ENCODE data around the gene PPT2. TPM values are rescaled to one million over a fixed set of nuclear protein-coding genes. Genes with fewer than 3 reads are reported as not detected.

Gene PPT2
- total and polyA plus RNA-seq, 2 experiments from 2014 or later: 8.9 to 20.6 TPM

DNA sequence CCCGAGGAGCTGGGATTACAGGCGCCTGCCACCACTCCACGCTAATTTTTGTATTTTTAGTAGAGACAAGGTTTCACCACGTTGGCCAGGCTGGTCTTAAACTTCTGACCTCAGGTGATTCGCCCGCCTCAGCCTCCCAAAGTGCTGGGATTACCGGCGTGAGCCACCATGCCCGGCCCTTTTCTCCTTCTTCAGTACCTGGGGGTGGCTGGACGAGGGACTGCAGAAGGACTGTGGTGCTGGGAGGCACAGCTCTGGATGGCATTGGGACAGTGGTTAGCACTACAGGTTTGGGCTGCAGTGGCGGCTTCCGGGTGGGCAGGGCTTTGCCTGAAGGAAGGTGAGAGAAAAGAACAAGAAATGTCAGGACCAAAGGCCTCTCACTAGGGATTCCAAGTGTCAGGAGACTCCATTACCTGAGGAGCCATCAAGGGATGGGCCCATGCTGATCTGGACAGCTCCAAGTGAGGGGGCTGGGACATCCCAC is 33.3 kb upstream of the PPT2 start (continued):
- no peak for TF ChIP-seq NANOG (IDR thresholded peaks at IDR 0.05; ENCODE audit: borderline replicate concordance)
- TF ChIP-seq, protein P1, sequence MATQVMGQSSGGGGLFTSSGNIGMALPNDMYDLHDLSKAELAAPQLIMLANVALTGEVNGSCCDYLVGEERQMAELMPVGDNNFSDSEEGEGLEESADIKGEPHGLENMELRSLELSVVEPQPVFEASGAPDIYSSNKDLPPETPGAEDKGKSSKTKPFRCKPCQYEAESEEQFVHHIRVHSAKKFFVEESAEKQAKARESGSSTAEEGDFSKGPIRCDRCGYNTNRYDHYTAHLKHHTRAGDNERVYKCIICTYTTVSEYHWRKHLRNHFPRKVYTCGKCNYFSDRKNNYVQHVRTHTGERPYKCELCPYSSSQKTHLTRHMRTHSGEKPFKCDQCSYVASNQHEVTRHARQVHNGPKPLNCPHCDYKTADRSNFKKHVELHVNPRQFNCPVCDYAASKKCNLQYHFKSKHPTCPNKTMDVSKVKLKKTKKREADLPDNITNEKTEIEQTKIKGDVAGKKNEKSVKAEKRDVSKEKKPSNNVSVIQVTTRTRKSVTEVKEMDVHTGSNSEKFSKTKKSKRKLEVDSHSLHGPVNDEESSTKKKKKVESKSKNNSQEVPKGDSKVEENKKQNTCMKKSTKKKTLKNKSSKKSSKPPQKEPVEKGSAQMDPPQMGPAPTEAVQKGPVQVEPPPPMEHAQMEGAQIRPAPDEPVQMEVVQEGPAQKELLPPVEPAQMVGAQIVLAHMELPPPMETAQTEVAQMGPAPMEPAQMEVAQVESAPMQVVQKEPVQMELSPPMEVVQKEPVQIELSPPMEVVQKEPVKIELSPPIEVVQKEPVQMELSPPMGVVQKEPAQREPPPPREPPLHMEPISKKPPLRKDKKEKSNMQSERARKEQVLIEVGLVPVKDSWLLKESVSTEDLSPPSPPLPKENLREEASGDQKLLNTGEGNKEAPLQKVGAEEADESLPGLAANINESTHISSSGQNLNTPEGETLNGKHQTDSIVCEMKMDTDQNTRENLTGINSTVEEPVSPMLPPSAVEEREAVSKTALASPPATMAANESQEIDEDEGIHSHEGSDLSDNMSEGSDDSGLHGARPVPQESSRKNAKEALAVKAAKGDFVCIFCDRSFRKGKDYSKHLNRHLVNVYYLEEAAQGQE (IDR thresholded peaks at IDR 0.05; ENCODE audit: unreplicated experiment): no peak
- TF ChIP-seq, protein P2, sequence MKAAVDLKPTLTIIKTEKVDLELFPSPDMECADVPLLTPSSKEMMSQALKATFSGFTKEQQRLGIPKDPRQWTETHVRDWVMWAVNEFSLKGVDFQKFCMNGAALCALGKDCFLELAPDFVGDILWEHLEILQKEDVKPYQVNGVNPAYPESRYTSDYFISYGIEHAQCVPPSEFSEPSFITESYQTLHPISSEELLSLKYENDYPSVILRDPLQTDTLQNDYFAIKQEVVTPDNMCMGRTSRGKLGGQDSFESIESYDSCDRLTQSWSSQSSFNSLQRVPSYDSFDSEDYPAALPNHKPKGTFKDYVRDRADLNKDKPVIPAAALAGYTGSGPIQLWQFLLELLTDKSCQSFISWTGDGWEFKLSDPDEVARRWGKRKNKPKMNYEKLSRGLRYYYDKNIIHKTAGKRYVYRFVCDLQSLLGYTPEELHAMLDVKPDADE (IDR thresholded peaks at IDR 0.05): no peak

DNA sequence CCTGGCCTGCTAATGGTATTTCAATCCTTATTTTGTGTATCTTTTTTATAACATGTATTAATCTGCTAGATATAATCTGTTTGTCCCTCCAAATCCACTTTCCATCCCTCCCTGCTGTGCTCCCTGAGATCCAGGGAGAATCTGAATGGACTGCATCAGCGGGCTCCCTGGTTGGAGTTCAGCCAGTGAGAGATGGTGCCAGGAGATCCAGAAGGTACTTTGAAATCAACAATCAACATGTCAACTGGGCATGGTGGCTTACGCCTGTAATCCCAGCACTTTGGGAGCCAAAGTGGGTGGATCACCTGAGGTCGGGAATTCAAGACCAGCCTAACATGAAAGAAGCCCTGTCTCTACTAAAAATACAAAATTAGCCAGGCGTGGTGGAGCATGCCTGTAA is 30.3 kb upstream of the PPT2 start:
- H3K9me2 ChIP-seq (ENCODE audit: insufficient read depth): no peaks in the 10 kb centered on the region
- Mint-ChIP-seq H3K36me3 (ENCODE audit: low read depth) (peaks cover 55% of the 10 kb centered on the region), H3K4me3 (no peak overlapping the region), H3K27me3 (ENCODE audit: insufficient read depth, low read depth, poor library complexity) (peaks cover 11% of the 10 kb centered on the region), H3K9me3 (no peaks in the 10 kb centered on the region), H3K4me1 (peaks cover 13% of the 10 kb centered on the region), H3K27ac (no peak overlapping the region)
- no peak overlapping the region for H3K4me2 ChIP-seq
- H3K4me3 ChIP-seq: no peak overlapping the region
- peaks cover 9% of the 10 kb centered on the region for H3K4me1 ChIP-seq (ENCODE audit: insufficient read depth)
- 0 out of 2 replicates have a peak, but pooled peaks cover 5% of the 10 kb centered on the region for H4K20me1 ChIP-seq (replicated peaks; ENCODE audit: insufficient read depth)
- H2AFZ ChIP-seq: no peak overlapping the region
- ATAC-seq: no peak
- peaks cover 13% of the 10 kb centered on the region for H3K79me2 ChIP-seq (replicated peaks; ENCODE audit: insufficient read depth)
- no peaks in the 10 kb centered on the region for H3K27me3 ChIP-seq (ENCODE audit: insufficient read depth)
- no peak overlapping the region for H3K27ac ChIP-seq (ENCODE audit: low read depth)
- peaks cover 11% of the 10 kb centered on the region; the same call in 1 of the 2 replicates for H3F3A ChIP-seq (replicated peaks; ENCODE audit: low read depth)
- DNase-seq (ENCODE audit: low spot score): no peak
- H3K36me3 ChIP-seq (ENCODE audit: insufficient read depth): peaks cover 12% of the 10 kb centered on the region; the same call in 1 of the 2 replicates
- TF ChIP-seq CREB1 (CRISPR knock-in tag; IDR thresholded peaks at IDR 0.05; ENCODE audit: low read depth): no peak
- TF ChIP-seq EZH2phosphoT487 (IDR thresholded peaks at IDR 0.05; ENCODE audit: unreplicated experiment): no peak
- no peak for TF ChIP-seq POLR2AphosphoS5 (IDR thresholded peaks at IDR 0.05; ENCODE audit: low read depth)
- TF ChIP-seq, protein P2 (IDR thresholded peaks at IDR 0.05): no peak
- TF ChIP-seq, protein P3, sequence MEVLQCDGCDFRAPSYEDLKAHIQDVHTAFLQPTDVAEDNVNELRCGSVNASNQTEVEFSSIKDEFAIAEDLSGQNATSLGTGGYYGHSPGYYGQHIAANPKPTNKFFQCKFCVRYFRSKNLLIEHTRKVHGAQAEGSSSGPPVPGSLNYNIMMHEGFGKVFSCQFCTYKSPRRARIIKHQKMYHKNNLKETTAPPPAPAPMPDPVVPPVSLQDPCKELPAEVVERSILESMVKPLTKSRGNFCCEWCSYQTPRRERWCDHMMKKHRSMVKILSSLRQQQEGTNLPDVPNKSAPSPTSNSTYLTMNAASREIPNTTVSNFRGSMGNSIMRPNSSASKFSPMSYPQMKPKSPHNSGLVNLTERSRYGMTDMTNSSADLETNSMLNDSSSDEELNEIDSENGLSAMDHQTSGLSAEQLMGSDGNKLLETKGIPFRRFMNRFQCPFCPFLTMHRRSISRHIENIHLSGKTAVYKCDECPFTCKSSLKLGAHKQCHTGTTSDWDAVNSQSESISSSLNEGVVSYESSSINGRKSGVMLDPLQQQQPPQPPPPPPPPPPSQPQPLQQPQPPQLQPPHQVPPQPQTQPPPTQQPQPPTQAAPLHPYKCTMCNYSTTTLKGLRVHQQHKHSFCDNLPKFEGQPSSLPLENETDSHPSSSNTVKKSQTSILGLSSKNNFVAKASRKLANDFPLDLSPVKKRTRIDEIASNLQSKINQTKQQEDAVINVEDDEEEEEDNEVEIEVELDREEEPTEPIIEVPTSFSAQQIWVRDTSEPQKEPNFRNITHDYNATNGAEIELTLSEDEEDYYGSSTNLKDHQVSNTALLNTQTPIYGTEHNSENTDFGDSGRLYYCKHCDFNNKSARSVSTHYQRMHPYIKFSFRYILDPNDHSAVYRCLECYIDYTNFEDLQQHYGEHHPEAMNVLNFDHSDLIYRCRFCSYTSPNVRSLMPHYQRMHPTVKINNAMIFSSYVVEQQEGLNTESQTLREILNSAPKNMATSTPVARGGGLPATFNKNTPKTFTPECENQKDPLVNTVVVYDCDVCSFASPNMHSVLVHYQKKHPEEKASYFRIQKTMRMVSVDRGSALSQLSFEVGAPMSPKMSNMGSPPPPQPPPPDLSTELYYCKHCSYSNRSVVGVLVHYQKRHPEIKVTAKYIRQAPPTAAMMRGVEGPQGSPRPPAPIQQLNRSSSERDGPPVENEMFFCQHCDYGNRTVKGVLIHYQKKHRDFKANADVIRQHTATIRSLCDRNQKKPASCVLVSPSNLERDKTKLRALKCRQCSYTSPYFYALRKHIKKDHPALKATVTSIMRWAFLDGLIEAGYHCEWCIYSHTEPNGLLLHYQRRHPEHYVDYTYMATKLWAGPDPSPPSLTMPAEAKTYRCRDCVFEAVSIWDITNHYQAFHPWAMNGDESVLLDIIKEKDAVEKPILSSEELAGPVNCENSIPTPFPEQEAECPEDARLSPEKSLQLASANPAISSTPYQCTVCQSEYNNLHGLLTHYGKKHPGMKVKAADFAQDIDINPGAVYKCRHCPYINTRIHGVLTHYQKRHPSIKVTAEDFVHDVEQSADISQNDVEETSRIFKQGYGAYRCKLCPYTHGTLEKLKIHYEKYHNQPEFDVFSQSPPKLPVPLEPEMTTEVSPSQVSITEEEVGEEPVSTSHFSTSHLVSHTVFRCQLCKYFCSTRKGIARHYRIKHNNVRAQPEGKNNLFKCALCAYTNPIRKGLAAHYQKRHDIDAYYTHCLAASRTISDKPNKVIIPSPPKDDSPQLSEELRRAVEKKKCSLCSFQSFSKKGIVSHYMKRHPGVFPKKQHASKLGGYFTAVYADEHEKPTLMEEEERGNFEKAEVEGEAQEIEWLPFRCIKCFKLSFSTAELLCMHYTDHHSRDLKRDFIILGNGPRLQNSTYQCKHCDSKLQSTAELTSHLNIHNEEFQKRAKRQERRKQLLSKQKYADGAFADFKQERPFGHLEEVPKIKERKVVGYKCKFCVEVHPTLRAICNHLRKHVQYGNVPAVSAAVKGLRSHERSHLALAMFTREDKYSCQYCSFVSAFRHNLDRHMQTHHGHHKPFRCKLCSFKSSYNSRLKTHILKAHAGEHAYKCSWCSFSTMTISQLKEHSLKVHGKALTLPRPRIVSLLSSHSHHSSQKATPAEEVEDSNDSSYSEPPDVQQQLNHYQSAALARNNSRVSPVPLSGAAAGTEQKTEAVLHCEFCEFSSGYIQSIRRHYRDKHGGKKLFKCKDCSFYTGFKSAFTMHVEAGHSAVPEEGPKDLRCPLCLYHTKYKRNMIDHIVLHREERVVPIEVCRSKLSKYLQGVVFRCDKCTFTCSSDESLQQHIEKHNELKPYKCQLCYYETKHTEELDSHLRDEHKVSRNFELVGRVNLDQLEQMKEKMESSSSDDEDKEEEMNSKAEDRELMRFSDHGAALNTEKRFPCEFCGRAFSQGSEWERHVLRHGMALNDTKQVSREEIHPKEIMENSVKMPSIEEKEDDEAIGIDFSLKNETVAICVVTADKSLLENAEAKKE (CRISPR knock-in tag; IDR thresholded peaks at IDR 0.05): no peak
- no peak for TF ChIP-seq EZH2 (IDR thresholded peaks at IDR 0.05; ENCODE audit: low read depth, unreplicated experiment)
- TF ChIP-seq, protein P1 (IDR thresholded peaks at IDR 0.05; ENCODE audit: unreplicated experiment): no peak

Measured in GM23338 (cell line).